OCI-M1 (cell line): ENCODE measurements around the gene LYST.

Experiments used
- DNase-seq: peaks from one replicate; lab custom pipeline; 2025; lab: John Stamatoyannopoulos, UW

The LYST gene

GRCh38 chr1:235721982-235722381 is 144.7 kb downstream of the LYST start:
- no peak for DNase-seq

DNA sequence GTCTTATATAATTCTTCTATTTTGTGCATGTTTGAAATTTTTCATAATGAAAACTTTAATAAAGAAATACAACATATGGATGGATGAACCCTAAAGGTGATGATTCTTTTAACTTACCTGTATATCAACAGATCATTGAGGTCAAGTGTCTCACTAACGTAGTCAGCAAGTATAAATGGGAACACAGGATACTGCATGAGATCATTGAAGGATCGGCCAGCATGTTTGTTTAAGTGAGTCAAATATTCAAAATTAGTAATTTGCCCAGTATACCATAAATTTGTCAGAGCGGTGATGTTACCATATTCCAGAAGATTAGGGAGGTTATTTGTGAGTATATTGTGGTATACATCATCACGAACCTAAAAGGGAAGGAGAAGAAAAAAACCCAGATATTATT is 146.2 kb downstream of the LYST start:
- no peak for DNase-seq

DNA sequence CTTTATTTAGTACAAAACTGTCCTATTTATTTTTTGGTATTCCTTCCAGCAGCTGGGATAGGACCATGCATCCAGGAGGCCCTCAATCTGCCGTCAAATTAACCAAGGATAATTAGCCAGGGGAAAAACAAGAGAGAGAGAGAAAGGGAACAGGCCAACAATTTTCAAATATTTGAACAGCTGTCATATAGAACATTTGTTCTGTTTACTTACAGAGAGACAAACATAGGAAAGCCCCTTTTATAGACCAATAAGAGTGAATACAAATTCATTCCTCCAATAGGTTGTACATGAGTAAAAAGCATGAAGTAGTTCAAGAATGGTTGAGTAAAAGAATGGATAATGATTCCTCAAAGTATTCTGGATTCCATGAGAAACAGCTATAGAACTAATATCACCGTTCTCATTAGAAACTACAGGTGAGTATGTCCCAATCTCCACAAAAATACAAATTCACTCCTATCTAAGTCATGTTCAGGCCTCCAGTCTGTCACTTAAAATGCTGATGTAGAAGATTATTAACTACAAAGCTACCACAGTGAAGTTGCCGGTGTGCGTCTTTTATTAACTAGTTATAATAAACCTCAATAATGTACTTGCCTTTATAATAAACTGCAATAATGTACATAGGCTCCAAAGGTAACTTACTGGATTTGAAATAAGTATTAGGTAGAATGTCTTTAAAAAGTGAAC is 152.4 kb downstream of the LYST start:
- no peak for DNase-seq

GRCh38 chr1:235712812-235713211 is 153.9 kb downstream of the LYST start:
- no peak for DNase-seq

DNA sequence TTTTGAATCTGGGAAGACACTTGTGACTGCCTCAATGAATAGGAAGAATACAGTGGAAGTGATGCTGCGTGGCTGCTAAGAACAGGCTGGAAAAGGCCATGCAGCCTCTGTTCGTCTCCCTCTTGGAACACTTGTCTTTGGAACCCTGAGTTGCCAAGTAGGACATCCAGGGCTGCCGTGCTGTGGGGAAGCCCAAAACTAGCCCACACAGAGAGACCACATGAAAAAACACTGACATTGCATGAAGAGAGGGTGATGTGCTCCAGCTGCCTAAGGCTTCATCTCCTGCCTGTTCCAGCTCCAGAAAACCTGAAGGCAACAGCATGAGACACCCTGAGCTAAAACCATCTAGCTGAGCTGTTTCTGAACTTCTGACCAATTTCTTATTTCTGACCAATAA is 156.0 kb downstream of the LYST start:
- no peak for DNase-seq

- no peak for DNase-seq
Observed at GRCh38 chr1:235709018-235709417, 157.7 kb downstream of the LYST start.

- no peak for DNase-seq
Observed at GRCh38 chr1:235708390-235708962, 158.2 kb downstream of the LYST start.

- DNase-seq = no peak
Observed at GRCh38 chr1:235703506-235703905, 163.2 kb downstream of the LYST start.

- DNase-seq = no peak
Observed at GRCh38 chr1:235702412-235702811, 164.3 kb downstream of the LYST start.

- no peak for DNase-seq
Observed at GRCh38 chr1:235697508-235697907, 169.2 kb downstream of the LYST start.

- DNase-seq = no peak
Observed at GRCh38 chr1:235689356-235689755, 177.3 kb downstream of the LYST start.

- DNase-seq = no peak
Observed at GRCh38 chr1:235688096-235688495, 178.6 kb downstream of the LYST start.

DNA sequence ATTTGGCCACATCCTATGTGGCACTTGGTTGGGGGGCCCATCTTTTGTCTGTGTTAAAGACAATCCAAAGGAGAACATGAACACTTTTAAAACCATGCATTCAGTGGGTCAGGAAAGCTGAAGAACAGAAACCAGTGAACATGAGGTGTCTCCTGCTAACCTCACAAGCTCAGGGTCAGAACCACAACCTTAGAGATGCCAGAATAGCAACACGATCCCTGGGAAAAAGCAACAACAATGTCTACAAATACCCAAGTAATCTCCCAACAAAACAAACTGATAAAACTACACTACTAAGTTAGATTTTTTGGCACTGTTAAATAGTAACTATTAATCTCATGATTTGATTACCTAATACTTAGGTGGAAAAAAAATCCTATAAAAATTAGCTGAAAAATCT is 183.1 kb downstream of the LYST start:
- no peak for DNase-seq

- DNase-seq = no peak
Observed at GRCh38 chr1:235682216-235682615, 184.5 kb downstream of the LYST start.

GRCh38 chr1:235679644-235680043 is 187.1 kb downstream of the LYST start:
- no peak for DNase-seq

DNA sequence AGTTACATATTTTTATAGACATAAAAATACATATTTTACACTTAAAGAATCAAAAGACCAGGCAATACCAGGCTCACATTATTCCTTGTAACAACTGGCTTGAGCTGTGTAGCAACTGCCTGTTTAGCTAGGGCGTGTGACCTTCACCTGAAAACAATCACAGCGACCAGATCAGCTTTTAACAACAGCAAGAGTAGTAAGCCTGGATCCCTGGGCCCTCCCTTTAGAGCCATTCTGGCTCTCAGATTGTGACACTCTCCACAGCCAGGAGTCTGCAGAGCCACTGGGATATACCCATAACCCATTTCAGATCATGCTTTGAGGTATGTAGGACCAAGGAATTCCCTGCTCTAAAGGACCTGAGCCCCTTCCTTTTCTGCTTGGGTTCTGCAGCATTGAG is 187.7 kb downstream of the LYST start:
- DNase-seq = no peak

GRCh38 chr1:235675152-235675890 is 191.4 kb downstream of the LYST start:
- DNase-seq = no peak

GRCh38 chr1:235673981-235674380 is 192.7 kb downstream of the LYST start:
- no peak for DNase-seq

GRCh38 chr1:235671992-235672391 is 194.7 kb downstream of the LYST start:
- no peak for DNase-seq

DNA sequence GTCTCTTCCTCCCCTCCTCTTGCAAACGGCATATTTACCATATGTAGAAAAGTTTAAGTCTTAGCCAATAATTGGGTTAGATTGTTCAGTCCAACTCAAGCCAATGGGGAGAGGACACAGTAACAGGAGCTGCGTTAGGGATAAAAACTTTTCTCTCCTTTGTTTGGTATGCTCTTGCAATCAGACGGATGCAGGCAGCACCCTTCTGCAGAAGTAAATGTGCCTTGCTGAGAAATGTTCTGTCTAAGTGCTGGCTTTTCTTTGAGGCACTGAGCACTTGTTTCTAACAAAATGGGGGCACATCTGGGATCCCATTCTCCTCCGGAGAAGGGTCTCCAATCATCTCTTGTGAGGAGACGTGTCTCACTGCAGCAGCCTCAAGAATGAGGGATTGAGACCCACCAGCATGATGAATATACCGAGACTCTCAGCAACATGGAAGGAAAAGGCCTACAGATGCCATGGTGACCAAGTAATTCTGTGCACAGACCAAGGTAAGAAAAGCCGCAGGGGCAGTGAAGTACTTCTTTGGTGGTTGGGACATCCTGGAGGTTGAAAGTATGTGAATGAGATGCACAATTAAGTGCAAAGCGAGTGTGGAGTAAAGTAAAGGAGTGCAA is 196.4 kb downstream of the LYST start:
- no peak for DNase-seq

DNA sequence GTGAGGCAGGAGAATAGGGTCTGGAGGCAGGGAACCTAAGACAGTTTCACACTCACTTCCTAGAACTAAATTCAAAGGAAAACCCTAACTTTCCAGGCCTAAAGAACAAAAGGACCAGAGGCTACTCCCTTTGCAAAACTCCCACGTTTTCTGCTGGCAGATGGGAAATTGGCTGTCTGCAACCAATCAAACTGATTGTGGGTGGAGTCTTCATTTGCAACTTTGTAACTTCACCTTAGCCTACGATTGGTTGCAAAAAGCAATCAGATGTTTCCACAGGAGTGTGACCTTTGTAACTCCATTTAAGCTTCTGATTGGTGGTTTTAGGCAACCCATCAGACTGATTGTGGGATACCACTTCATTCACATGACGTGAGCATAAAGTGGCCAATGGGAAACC is 197.4 kb downstream of the LYST start:
- DNase-seq = no peak

- DNase-seq = no peak
Observed at GRCh38 chr1:235663628-235664027, 203.1 kb downstream of the LYST start.

- no peak for DNase-seq
Observed at GRCh38 chr1:235661568-235661967, 205.1 kb downstream of the LYST start.
